ENCODE measurements around the gene TBC1D2B.
"Not testable (repeated sequence)": the region's sequence is repeated elsewhere in the genome, so short reads cannot be mapped to it uniquely, and the experiment has no call there.

TBC1D2B gene

GRCh38 chr15:77971875-77972274, 105.6 kb downstream of the TBC1D2B start:
- DNase-seq, result not testable (repeated sequence)

- not testable (repeated sequence) for DNase-seq
Measured at GRCh38 chr15:77970813-77971360, 106.6 kb downstream of the TBC1D2B start.

DNA sequence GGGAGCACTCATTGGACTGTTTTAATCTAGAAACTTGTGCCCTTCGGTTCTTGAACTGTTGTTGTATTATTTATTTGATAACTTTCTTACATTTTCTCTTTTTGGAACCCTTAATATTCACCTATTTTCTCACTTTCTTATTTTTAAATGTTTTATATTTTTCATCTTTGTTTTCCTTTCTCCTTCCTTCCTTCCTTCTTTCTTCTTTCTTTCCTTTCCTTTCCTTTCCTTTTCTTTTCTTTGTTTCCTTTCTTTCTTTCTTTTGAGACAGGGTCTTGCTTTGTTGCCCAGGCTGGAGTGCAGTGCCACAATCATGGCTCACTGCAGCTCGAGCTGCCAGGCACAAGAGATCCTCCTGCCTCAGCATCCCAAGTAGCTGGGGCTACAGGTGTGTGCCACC, 108.5 kb downstream of the TBC1D2B start:
- no peak for DNase-seq

DNA sequence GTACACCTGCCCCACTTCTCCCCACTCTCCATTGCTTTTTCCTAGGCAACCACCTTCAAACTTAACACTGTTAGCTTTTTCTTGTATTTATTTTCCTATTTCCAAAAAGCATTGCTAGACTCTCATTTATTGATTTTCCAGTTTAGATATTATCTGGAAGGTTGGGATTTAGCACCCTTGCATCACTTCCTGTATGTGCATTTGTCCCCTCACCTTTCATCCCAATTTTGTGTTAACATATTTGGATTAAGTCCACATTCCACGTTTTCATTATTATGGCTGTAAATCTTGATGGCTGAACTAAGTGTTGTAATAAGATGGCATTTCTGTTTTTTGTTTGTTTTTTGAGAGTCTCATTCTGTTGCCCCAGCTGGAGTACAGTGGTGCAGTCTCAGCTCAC, 109.7 kb downstream of the TBC1D2B start:
- no peak for DNase-seq

GRCh38 chr15:77967235-77967615, 110.3 kb downstream of the TBC1D2B start:
- not testable (repeated sequence) for DNase-seq

- peak in 2 of 4 experiments; percentile 14 to 36 for DNase-seq
Measured at GRCh38 chr15:77966540-77967234, 110.8 kb downstream of the TBC1D2B start.

- DNase-seq, result no peak
Measured at GRCh38 chr15:77964193-77964592, 113.3 kb downstream of the TBC1D2B start.

DNA sequence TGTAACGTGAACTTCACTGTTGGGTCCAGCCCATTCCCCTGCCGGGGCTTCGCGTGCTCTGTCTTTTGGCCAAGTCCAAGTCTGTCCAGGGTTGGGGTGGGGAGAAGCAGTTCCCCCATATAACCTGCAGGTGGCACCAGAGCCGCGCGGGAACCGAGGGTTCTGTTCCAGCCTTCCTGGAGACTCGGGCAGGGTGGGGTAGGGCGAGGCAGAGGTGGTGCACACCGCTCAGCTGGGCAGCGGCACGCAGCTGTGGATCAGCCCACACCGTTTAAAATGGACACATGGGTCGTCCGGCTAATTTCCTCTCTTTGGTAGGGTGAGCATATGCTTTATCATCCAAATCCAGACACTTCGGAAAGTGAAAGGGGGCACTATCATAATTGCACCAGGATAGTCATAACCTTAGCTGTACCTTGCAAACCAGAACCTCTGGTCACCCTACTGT, 118.1 kb downstream of the TBC1D2B start:
- DNase-seq, result peak; percentile 44 to 66 (median 62)

DNA sequence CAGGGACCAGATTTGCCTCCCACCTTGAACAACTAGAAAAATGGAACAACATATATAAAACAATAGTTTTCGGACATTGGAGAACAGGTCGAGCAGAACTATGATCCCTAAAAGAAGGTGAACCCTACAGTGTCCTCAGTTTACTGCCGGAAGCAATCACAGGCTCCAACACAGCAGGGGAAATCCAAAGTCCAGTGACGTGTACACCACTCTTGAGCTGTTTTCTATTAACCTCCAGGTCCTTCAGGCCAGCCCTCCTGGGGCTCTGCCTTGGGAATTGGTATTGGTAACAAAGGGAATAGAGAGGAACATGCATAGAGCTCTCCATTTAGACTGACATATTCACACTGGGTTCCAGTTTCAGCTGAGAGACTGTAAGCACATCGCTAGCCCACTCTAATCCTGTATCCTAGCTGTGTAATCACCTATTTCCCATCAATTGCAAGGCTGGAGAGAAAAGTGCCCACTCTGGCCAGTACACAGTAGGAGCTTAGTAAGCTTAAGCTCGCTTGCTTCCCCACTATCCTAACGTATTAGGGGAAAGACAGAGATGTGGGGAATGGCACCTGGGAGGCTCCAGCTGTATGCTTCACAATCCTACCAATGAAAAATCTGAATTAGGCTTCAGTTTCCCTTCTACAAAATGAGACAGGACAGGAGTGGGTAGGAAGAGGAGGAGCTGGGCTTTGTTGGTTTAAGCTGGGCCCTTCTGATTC, 118.6 kb downstream of the TBC1D2B start:
- not testable (repeated sequence) for DNase-seq

GRCh38 chr15:77958021-77958420, 119.5 kb downstream of the TBC1D2B start:
- DNase-seq, result not testable (repeated sequence)

DNA sequence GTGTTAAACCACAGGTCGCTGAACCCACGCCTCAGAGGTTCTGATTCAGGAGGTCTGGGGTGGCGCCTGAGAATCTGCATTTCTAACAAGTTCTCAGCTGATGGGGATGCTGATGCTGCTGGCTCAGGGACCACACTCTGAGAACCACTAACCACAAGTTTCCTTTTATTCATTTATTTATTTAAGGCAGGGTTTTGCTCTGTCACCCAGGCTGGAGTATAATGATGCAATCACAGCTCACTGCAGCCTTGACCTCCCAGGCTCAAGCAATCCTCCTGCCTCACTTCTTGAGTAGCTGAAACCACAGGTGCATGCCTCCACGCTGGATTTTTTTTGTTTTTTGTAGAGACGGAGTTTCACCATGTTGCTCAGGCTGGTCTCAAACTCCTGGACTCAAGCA, 123.6 kb downstream of the TBC1D2B start:
- not testable (repeated sequence) for DNase-seq

- not testable (repeated sequence) for DNase-seq
Measured at GRCh38 chr15:77952928-77953446, 124.5 kb downstream of the TBC1D2B start.

DNA sequence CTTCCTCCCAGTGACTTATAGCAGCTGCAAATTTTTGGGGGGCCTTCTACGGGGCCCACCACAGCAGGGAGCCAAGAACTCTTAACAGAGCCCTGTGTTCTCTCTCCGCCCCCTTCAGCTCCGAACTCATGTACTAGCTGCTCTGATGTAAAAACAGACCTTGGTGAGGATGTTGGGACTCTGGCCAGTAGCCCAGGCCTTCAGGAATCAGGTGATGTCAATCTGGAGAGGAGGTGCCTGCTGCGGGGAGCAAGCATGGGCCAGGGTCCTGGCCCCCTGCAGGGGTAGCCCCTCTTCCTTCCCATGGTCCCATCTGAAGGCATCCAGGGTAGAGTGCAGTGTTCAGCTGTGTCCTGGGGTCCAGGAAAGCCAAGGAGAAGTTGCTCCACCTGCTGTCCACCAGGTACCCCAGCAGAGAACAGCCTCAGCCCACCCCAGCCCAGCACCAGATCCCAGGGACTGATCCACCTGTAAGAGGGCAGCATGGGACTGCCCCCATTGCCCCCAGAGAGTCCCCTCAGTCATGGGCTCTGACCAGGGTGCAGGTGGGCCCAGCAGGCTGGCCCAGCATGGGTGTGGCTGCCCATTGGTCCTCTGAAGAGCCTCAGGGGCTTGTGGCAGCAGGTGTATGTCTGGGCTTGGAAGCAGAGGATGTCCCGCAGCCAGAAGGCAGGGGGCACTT, 126.3 kb downstream of the TBC1D2B start:
- DNase-seq, result not testable (repeated sequence)

- DNase-seq, result not testable (repeated sequence)
Measured at GRCh38 chr15:77950470-77950869, 127.0 kb downstream of the TBC1D2B start.

DNA sequence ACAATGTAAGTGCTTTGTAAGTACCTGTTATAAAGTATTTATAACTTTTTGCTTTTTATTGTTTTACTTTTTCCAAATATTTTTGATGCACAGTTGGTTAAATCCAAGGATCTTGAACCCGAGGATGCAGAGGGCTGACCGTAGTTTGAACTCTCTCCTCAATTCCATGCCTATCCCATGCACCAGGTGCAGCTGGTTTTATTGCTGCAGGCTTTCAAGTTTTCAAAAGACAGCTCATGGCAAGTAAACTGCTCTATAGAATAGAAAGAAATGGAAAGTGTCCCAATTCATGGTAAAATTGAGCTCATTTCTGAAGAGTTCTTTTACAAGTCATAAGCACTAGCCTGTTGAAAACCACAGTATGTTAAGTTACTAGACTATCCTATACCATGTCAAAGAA, 131.9 kb downstream of the TBC1D2B start:
- DNase-seq, result no peak

All from activated naive CD4-positive, alpha-beta T cell (primary cell).